ENCODE results near the gene C5orf24.
A peak's percentile ranks its signal among the peaks of the same experiment; 100 is the strongest.
"Not testable (repeated sequence)": the region's sequence is repeated elsewhere in the genome, so short reads cannot be mapped to it uniquely, and the experiment has no call there.

The C5orf24 gene

GRCh38 chr5:134878403-134878802 is 32.6 kb downstream of the C5orf24 start:
- no peaks in the 10 kb centered on the region for H3K9me3 Mint-ChIP-seq
- H3K4me1 Mint-ChIP-seq (ENCODE audit: low read depth): peaks cover 51% of the 10 kb centered on the region
- DNase-seq: no peak
- H3K4me3 Mint-ChIP-seq: no peak overlapping the region
- no peaks in the 10 kb centered on the region for H3K27me3 Mint-ChIP-seq
- H3K27ac Mint-ChIP-seq: peak overlapping the region; percentile 36
- H3K36me3 Mint-ChIP-seq (ENCODE audit: low read depth): peaks cover 46% of the 10 kb centered on the region

GRCh38 chr5:134879456-134879855 is 33.7 kb downstream of the C5orf24 start:
- peaks cover 44% of the 10 kb centered on the region for H3K36me3 Mint-ChIP-seq (ENCODE audit: low read depth)
- H3K4me1 Mint-ChIP-seq (ENCODE audit: low read depth): peaks cover 48% of the 10 kb centered on the region
- no peaks in the 10 kb centered on the region for H3K9me3 Mint-ChIP-seq
- no peaks in the 10 kb centered on the region for H3K27me3 Mint-ChIP-seq
- H3K27ac Mint-ChIP-seq: peak overlapping the region; percentile 9
- H3K4me3 Mint-ChIP-seq: no peak overlapping the region
- DNase-seq: no peak

GRCh38 chr5:134880937-134881336 is 35.2 kb downstream of the C5orf24 start:
- peaks cover 38% of the 10 kb centered on the region for H3K36me3 Mint-ChIP-seq (ENCODE audit: low read depth)
- DNase-seq, H3K4me3 Mint-ChIP-seq, H3K9me3 Mint-ChIP-seq, H3K27ac Mint-ChIP-seq, H3K27me3 Mint-ChIP-seq: not testable (repeated sequence)
- peaks cover 47% of the 10 kb centered on the region for H3K4me1 Mint-ChIP-seq (ENCODE audit: low read depth)

DNA sequence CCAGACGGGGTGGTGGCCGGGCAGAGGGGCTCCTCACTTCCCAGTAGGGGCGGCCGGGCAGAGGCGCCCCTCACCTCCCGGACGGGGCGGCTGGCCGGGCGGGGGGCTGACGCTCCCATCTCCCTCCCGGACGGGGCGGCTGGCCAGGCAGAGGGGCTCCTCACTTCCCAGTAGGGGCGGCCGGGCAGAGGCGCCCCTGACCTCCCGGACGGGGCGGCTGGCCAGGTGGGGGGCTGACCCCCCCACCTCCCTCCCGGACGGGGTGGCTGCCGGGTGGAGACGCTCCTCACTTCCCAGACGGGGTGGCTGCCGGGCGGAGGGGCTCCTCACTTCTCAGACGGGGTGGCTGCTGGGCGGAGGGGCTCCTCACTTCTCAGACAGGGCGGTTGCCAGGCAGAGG is 35.9 kb downstream of the C5orf24 start:
- Mint-ChIP-seq H3K36me3 (ENCODE audit: low read depth) (peaks cover 31% of the 10 kb centered on the region), H3K4me1 (ENCODE audit: low read depth) (peaks cover 43% of the 10 kb centered on the region)
- H3K9me3 Mint-ChIP-seq, H3K27me3 Mint-ChIP-seq, H3K4me3 Mint-ChIP-seq, H3K27ac Mint-ChIP-seq, DNase-seq: not testable (repeated sequence)

DNA sequence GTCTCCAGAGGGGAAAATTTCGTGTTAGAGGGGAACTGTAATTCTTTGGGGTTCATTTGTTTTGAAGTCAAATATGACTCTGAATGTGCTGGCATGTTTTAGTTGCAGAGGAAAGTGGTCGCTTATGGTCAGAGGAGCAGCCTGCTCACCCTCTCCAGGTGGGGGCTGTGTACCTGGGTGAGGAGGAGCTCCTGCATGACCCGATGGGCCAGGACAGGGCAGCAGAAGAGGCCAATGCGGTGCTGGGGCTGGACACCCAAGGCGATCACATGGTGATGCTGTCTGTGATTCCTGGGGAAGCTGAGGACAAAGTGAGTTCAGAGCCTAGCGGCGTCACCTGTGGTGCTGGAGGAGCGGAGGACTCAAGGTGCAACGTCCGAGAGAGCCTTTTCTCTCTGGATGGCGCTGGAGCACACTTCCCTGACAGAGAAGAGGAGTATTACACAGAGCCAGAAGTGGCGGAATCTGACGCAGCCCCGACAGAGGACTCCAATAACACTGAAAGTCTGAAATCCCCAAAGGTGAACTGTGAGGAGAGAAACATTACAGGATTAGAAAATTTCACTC is 41.9 kb downstream of the C5orf24 start:
- peaks cover 36% of the 10 kb centered on the region for H3K4me1 Mint-ChIP-seq (ENCODE audit: low read depth)
- no peak overlapping the region for H3K4me3 Mint-ChIP-seq
- no peaks in the 10 kb centered on the region for H3K27me3 Mint-ChIP-seq
- peaks cover 45% of the 10 kb centered on the region for H3K36me3 Mint-ChIP-seq (ENCODE audit: low read depth)
- no peaks in the 10 kb centered on the region for H3K9me3 Mint-ChIP-seq
- DNase-seq: no peak
- peak overlapping the region; percentile 38 for H3K27ac Mint-ChIP-seq

DNA sequence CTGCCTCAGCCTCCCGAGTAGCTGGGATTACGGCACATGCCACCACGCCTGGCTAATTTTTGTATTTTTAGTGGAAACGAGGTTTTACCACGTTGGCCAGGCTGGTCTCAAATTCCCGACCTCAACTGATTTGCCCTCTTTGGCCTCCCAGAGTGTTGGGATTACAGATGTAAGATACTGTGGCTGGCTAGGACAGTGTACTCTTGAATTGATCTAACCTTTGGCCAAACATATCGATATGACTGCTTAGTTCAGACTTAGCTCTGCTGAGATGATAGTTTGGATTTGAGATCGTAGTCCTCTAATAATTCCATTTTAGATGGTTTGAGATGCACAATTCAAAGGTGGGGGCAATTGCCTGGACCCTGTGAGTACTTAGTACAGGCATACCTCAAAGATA is 43.6 kb downstream of the C5orf24 start:
- H3K4me1 Mint-ChIP-seq (ENCODE audit: low read depth): peaks cover 34% of the 10 kb centered on the region
- peaks cover 58% of the 10 kb centered on the region for H3K36me3 Mint-ChIP-seq (ENCODE audit: low read depth)

DNA sequence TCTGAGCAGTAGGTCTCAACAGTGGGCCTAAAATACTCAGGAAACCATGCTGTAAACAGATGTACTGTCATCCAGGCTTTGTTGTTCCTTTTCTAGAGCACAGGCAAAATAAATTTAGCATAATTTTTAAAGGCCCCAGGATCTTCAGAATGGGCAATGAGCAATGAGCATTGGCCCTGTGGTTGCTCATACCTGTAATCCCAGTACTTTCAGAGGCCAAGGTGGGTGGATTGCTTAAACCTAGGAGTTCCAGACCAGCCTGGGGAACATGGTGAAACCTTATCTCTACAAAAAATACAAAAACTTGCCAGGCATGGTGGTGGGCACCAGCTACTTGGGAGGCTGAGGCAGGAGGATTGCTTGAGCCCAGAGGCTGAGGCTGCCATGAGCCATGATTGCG is 45.7 kb downstream of the C5orf24 start:
- Mint-ChIP-seq H3K9me3 (no peaks in the 10 kb centered on the region), H3K4me3 (no peak overlapping the region), H3K4me1 (ENCODE audit: low read depth) (peaks cover 22% of the 10 kb centered on the region), H3K27me3 (no peaks in the 10 kb centered on the region), H3K36me3 (ENCODE audit: low read depth) (peaks cover 75% of the 10 kb centered on the region), H3K27ac (no peak overlapping the region)
- no peak for DNase-seq

More for the DNA sequence above, 43.6 kb downstream of the C5orf24 start:
- Mint-ChIP-seq H3K4me3 (no peak overlapping the region), H3K27ac (peak overlapping the region; percentile 18), H3K9me3 (no peaks in the 10 kb centered on the region), H3K27me3 (no peaks in the 10 kb centered on the region)
- no peak for DNase-seq

GRCh38 chr5:134892282-134892681 is 46.5 kb downstream of the C5orf24 start:
- H3K27ac Mint-ChIP-seq: peak overlapping the region; percentile 63
- peaks cover 74% of the 10 kb centered on the region for H3K36me3 Mint-ChIP-seq (ENCODE audit: low read depth)
- no peaks in the 10 kb centered on the region for H3K9me3 Mint-ChIP-seq
- peaks cover 22% of the 10 kb centered on the region for H3K4me1 Mint-ChIP-seq (ENCODE audit: low read depth)
- H3K27me3 Mint-ChIP-seq: no peaks in the 10 kb centered on the region
- DNase-seq: no peak
- no peak overlapping the region for H3K4me3 Mint-ChIP-seq

DNA sequence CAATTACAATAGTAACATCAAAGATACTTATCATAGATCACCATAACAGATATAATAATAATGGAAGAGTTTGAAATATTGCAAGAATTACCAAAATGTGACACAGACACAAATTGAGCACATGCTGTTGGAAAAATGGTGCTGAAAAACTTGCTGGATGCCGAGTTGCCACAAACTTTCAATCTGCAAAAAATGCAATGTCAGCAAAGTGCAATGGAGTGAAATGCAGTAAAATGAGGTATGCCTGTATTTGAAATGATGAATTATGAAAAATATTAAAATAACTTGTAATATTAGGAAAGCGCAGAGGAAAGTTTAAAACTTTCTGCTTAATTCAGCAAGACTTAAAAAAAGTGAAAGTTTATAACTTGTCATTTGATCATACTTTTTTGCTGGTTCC is 47.2 kb downstream of the C5orf24 start:
- Mint-ChIP-seq H3K27me3 (no peaks in the 10 kb centered on the region), H3K27ac (no peak overlapping the region), H3K4me3 (no peak overlapping the region), H3K4me1 (ENCODE audit: low read depth) (peaks cover 17% of the 10 kb centered on the region), H3K9me3 (no peaks in the 10 kb centered on the region), H3K36me3 (ENCODE audit: low read depth) (peaks cover 71% of the 10 kb centered on the region)
- no peak for DNase-seq

GRCh38 chr5:134893748-134894505 is 48.2 kb downstream of the C5orf24 start:
- Mint-ChIP-seq H3K27ac (peak overlapping the region; percentile 47), H3K4me3 (no peak overlapping the region)

DNA sequence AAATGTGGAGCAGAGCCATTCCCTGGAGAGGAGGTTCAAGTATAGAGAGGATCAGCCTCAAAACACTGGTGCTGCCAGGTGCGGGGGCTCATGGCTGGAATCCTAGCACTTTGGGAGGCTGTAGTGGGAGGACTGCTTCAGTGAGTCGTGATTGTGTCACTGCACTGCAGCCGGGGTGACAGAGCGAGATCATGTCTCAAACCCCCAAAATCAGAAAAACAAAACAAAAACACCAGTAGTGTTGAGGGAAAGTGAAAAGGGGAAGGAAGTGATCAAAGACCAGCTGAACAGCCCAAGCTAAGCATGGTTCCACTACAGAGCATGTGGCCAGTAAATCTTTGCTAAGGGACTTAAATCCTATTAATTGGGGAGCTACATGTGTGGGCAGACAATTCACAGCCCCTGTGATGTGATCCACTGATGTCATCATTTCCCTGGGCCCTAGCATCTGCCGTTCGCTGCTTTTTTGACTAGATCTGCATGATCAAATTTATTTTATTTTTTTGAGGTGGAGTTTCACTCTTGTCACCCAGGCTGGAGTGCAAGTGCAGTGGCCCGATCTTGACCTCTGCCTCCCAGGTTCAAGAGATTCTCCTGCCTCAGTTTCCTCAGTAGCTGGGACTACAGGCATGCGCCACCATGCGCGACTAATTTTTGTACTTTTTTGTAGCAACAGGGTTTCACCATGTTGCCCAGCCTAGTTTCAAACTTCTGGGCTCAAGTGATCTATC is 56.5 kb downstream of the C5orf24 start:
- peaks cover 36% of the 10 kb centered on the region for H3K36me3 Mint-ChIP-seq (ENCODE audit: low read depth)

More at GRCh38 chr5:134893748-134894505, 48.2 kb downstream of the C5orf24 start:
- Mint-ChIP-seq H3K36me3 (ENCODE audit: low read depth) (peaks cover 72% of the 10 kb centered on the region), H3K9me3 (no peaks in the 10 kb centered on the region), H3K27me3 (no peaks in the 10 kb centered on the region), H3K4me1 (ENCODE audit: low read depth) (peaks cover 17% of the 10 kb centered on the region)
- no peak for DNase-seq

GRCh38 chr5:134904610-134905245 is 59.0 kb downstream of the C5orf24 start, which contains the start of gene PCBD2:
TSS of gene PCBD2 (plus strand) at chr5:134905131. CDS start at chr5:134905140, 9 bp downstream.
- peaks cover 25% of the 10 kb centered on the region for H3K4me1 Mint-ChIP-seq (ENCODE audit: low read depth)
- no peaks in the 10 kb centered on the region for H3K9me3 Mint-ChIP-seq
- H3K27me3 Mint-ChIP-seq: no peaks in the 10 kb centered on the region
- peak within 1 kb of the TSS; percentile 91 for H3K4me3 Mint-ChIP-seq
- H3K36me3 Mint-ChIP-seq (ENCODE audit: low read depth): peaks cover 21% of the 10 kb centered on the region
- peak; percentile 96 for DNase-seq
- peak within 1 kb of the TSS; percentile 98 for H3K27ac Mint-ChIP-seq

More for the DNA sequence above, 56.5 kb downstream of the C5orf24 start:
- Mint-ChIP-seq H3K9me3 (no peaks in the 10 kb centered on the region), H3K27me3 (no peaks in the 10 kb centered on the region), H3K4me3 (no peak overlapping the region), H3K27ac (peak overlapping the region; percentile 89), H3K4me1 (ENCODE audit: low read depth) (peaks cover 25% of the 10 kb centered on the region)
- DNase-seq: no peak

- H3K36me3 Mint-ChIP-seq (ENCODE audit: low read depth): peaks cover 21% of the 10 kb centered on the region
- peak; percentile 53 for DNase-seq
- peak overlapping the region; percentile 98 for H3K27ac Mint-ChIP-seq
- peaks cover 28% of the 10 kb centered on the region for H3K4me1 Mint-ChIP-seq (ENCODE audit: low read depth)
- no peaks in the 10 kb centered on the region for H3K9me3 Mint-ChIP-seq
- no peaks in the 10 kb centered on the region for H3K27me3 Mint-ChIP-seq
- peak overlapping the region; percentile 91 for H3K4me3 Mint-ChIP-seq
Observed at GRCh38 chr5:134905246-134905996, 59.7 kb downstream of the C5orf24 start.

DNA sequence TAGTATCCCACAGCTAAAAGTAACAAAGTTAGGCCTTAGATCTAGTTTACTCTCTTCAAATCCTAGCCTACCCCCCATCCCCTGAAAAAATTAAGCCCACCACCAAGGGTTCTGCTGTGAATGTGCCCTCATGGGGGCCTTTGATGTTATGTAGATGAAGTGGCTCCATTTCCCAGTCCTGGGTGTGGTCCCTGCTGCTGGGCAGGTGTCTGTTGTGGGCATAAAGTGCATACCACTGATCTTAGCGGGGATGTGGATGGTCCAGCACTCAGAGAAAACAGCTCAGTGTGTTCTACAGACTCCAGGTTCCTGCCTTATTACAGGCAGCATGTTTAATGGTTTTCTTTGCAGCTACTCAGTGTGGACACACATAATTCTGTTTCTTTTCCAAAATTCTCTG is 61.0 kb downstream of the C5orf24 start:
- no peaks in the 10 kb centered on the region for H3K9me3 Mint-ChIP-seq
- no peaks in the 10 kb centered on the region for H3K27me3 Mint-ChIP-seq
- H3K36me3 Mint-ChIP-seq (ENCODE audit: low read depth): peaks cover 22% of the 10 kb centered on the region
- no peak for DNase-seq
- H3K4me3 Mint-ChIP-seq: peak overlapping the region; percentile 56
- H3K4me1 Mint-ChIP-seq (ENCODE audit: low read depth): peaks cover 25% of the 10 kb centered on the region
- peak overlapping the region; percentile 83 for H3K27ac Mint-ChIP-seq
